GM23338 (cell line): ENCODE measurements around the gene ADCY4. TPM values are rescaled to one million over a fixed set of nuclear protein-coding genes. Genes with fewer than 3 reads are reported as not detected.

ENCODE experiments used
- ATAC-seq: fragments of 200-7000 bp; cut with Tn5 transposase; 3 replicates; pipeline ENCODE4 v1.9.1; 2020
- DNase-seq: peaks from one replicate; pipeline ENCODE4 v3.0.0-alpha.2; 2015; ENCODE audit warnings: low spot score
- H2AFZ ChIP-seq: fragments of 200-600 bp; sonication (generic); 2 replicates; pipeline ENCODE4 v1.8.0; 2016; ENCODE audit warnings: antibody characterized with exemption, mild to moderate bottlenecking, moderate library complexity
- H3F3A ChIP-seq: fragments of 200-600 bp; sonication (generic); replicated peaks from 2 replicates; pipeline ENCODE4 v1.8.0; 2017; ENCODE audit warnings: antibody characterized with exemption, mixed run types, low read depth
- H3K27ac ChIP-seq: fragments of 200-600 bp; sonication (generic); 2 replicates; pipeline ENCODE4 v1.6.1; 2016; ENCODE audit warnings: low read depth
- H3K27me3 ChIP-seq: fragments of 200-600 bp; sonication (generic); 2 replicates; pipeline ENCODE4 v1.8.0; 2016; ENCODE audit warnings: mild to moderate bottlenecking, mixed run types, moderate library complexity; ENCODE audit not compliant: insufficient read depth
- H3K36me3 ChIP-seq: fragments of 200-600 bp; sonication (generic); 2 replicates; pipeline ENCODE4 v1.8.0; 2016; ENCODE audit warnings: mild to moderate bottlenecking; ENCODE audit not compliant: insufficient read depth
- H3K4me1 ChIP-seq: fragments of 200-600 bp; sonication (generic); 2 replicates; pipeline ENCODE4 v1.8.0; 2016; ENCODE audit warnings: mild to moderate bottlenecking, moderate library complexity; ENCODE audit not compliant: insufficient read depth
- H3K4me2 ChIP-seq: fragments of 200-600 bp; sonication (generic); 2 replicates; pipeline ENCODE4 v1.7.1; 2017; ENCODE audit warnings: mixed run types
- H3K4me3 ChIP-seq: fragments of 200-600 bp; sonication (generic); 2 replicates; pipeline ENCODE4 v1.6.1; 2016; ENCODE audit warnings: mixed run types
- H3K79me2 ChIP-seq: fragments of 200-600 bp; sonication (generic); replicated peaks from 2 replicates; pipeline ENCODE4 v1.8.0; 2017; ENCODE audit warnings: mild to moderate bottlenecking; ENCODE audit not compliant: insufficient read depth
- H3K9me2 ChIP-seq: fragments of 200-600 bp; sonication (generic); 2 replicates; pipeline ENCODE4 v1.8.0; 2017; ENCODE audit not compliant: insufficient read depth
- H4K20me1 ChIP-seq: fragments of 200-600 bp; sonication (generic); replicated peaks from 2 replicates; pipeline ENCODE4 v1.8.0; 2017; ENCODE audit warnings: mild to moderate bottlenecking; ENCODE audit not compliant: insufficient read depth
- H3K27ac Mint-ChIP-seq: 2 replicates; pipeline ENCODE4 v1.8.0; 2020; ENCODE audit warnings: inconsistent platforms, mild to moderate bottlenecking, moderate library complexity, mixed read lengths
- H3K27me3 Mint-ChIP-seq: 3 replicates; pipeline ENCODE4 v1.8.0; 2022; ENCODE audit warnings: low read depth, mild to moderate bottlenecking, moderate library complexity, mixed read lengths, inconsistent platforms; ENCODE audit not compliant: insufficient read depth, poor library complexity
- H3K36me3 Mint-ChIP-seq: 3 replicates; pipeline ENCODE4 v1.8.0; 2021; ENCODE audit warnings: low read depth, mild to moderate bottlenecking, inconsistent platforms, moderate library complexity, mixed read lengths
- H3K4me1 Mint-ChIP-seq: 3 replicates; pipeline ENCODE4 v1.8.0; 2020; ENCODE audit warnings: mild to moderate bottlenecking, inconsistent platforms, mixed read lengths
- H3K4me3 Mint-ChIP-seq: 3 replicates; pipeline ENCODE4 v1.8.0; 2021; ENCODE audit warnings: moderate library complexity, mild to moderate bottlenecking, inconsistent platforms, mixed read lengths
- H3K9me3 Mint-ChIP-seq: 3 replicates; pipeline ENCODE4 v1.8.0; 2020; ENCODE audit warnings: moderate library complexity, mild to moderate bottlenecking, inconsistent platforms, mixed read lengths
- EZH2 ChIP-seq: fragments of 200-600 bp; sonication (generic); IDR thresholded peaks from one replicate; pipeline ENCODE4 v1.8.0; 2017; ENCODE audit warnings: antibody characterized with exemption, mild to moderate bottlenecking, low read depth; ENCODE audit not compliant: unreplicated experiment
- JUNB ChIP-seq: IDR thresholded peaks from one replicate; pipeline ENCODE4 v1.6.1; 2016; ENCODE audit warnings: antibody characterized with exemption; ENCODE audit not compliant: unreplicated experiment
- POLR2AphosphoS5 ChIP-seq: IDR thresholded peaks from 2 replicates; pipeline ENCODE4 v1.6.1; 2016; ENCODE audit warnings: antibody characterized with exemption, low read depth
- REST ChIP-seq: IDR thresholded peaks from one replicate; pipeline ENCODE4 v1.6.1; 2018; ENCODE audit warnings: antibody characterized with exemption; ENCODE audit not compliant: unreplicated experiment
- ZNF114 ChIP-seq: fragments of 250-450 bp; sonication (Bioruptor Pico); IDR thresholded peaks from 2 replicates; pipeline ENCODE4 v1.5.0; 2020; ENCODE audit warnings: mild to moderate bottlenecking, moderate library complexity
- ZNF331 ChIP-seq: fragments of 250-450 bp; sonication (Bioruptor Pico); IDR thresholded peaks from 2 replicates; pipeline ENCODE4 v1.5.0; 2020; ENCODE audit warnings: low read depth, mild to moderate bottlenecking, moderate library complexity
- ZNF462 ChIP-seq: fragments of 250-450 bp; sonication (Bioruptor Pico); IDR thresholded peaks from 2 replicates; pipeline ENCODE4 v1.5.0; 2020; ENCODE audit warnings: mild to moderate bottlenecking, moderate library complexity
- polyA plus RNA-seq: library from polyadenylated mRNA; unstranded; fragments of >200 nt; fragmentation: Nextera tagmentation; extraction: Ambion mirVana; gene quantifications from 2 replicates; pipeline ENCODE4 v1.2.1, GENCODE V29; 2016
- total RNA-seq: library from RNA; depleted of rRNA; stranded (reverse); fragments of >200 nt; shearing (Covaris generic); gene quantifications from 2 replicates; pipeline ENCODE4 v1.2.3, GENCODE V29; 2014

Gene ADCY4
- total and polyA plus RNA-seq, 2 experiments from 2014 or later, result 0.10 to 0.40 TPM

GRCh38 chr14:24285351-24285750 lies 49.5 kb downstream of the ADCY4 start:
- Histone ChIP-seq H3K79me2 (no peaks in the 10 kb centered on the region), H3K4me2 (no peak overlapping the region), H3K9me2 (no peaks in the 10 kb centered on the region), H3K27me3 (no peaks in the 10 kb centered on the region), H3K27ac (no peak overlapping the region), H4K20me1 (no peaks in the 10 kb centered on the region; the same call in 1 of the 2 replicates), H3K4me3 (no peak overlapping the region), H3K4me1 (no peaks in the 10 kb centered on the region), H3F3A (no peaks in the 10 kb centered on the region), H2AFZ (no peak overlapping the region), H3K36me3 (no peaks in the 10 kb centered on the region)
- H3K4me3 Mint-ChIP-seq, result no peak overlapping the region
- TF ChIP-seq ZNF114 (CRISPR knock-in tag) (no peak), ZNF462 (CRISPR knock-in tag) (no peak), EZH2 (no peak), POLR2AphosphoS5 (no peak), JUNB (no peak), REST (no peak), ZNF331 (CRISPR knock-in tag) (no peak)
- no peaks in the 10 kb centered on the region; the same call in 2 of the 3 replicates for H3K4me1 Mint-ChIP-seq
- H3K36me3 Mint-ChIP-seq, result no peaks in the 10 kb centered on the region; the same call in 1 of the 3 replicates
- H3K27me3 Mint-ChIP-seq, result peaks cover 14% of the 10 kb centered on the region
- H3K27ac Mint-ChIP-seq, result no peak overlapping the region
- ATAC-seq, result no peak
- DNase-seq, result no peak
- no peaks in the 10 kb centered on the region for H3K9me3 Mint-ChIP-seq
